Gastrocnemius medialis (tissue), 4 donors: ENCODE results near the gene ARHGEF7.

Experiments used
- POLR2A ChIP-seq, 2 donors: fragments of 450-650 bp; IDR thresholded peaks; one replicate each; pipeline ENCODE4 v1.6.1; 2017; ENCODE audit warnings: antibody characterized with exemption in 2 of 2, mild to moderate bottlenecking in 2 of 2, moderate library complexity in 2 of 2
- TF ChIP-seq, protein P1 (sequence below), 5 experiments: fragments of 450-650 bp in 3 of 5; fragments of 200-600 bp in 2 of 5; sonication (generic) in 2 of 5; IDR thresholded peaks in 4 of 5; conservative IDR thresholded peaks in 1 of 5; 1 replicate in 4 of 5; 2 replicates in 1 of 5; pipeline ENCODE4 v1.5.1; 2016 to 2019; ENCODE audit warnings: antibody characterized with exemption in 5 of 5, mild to moderate bottlenecking in 3 of 5, moderate library complexity in 3 of 5

- TF ChIP-seq, protein P1, sequence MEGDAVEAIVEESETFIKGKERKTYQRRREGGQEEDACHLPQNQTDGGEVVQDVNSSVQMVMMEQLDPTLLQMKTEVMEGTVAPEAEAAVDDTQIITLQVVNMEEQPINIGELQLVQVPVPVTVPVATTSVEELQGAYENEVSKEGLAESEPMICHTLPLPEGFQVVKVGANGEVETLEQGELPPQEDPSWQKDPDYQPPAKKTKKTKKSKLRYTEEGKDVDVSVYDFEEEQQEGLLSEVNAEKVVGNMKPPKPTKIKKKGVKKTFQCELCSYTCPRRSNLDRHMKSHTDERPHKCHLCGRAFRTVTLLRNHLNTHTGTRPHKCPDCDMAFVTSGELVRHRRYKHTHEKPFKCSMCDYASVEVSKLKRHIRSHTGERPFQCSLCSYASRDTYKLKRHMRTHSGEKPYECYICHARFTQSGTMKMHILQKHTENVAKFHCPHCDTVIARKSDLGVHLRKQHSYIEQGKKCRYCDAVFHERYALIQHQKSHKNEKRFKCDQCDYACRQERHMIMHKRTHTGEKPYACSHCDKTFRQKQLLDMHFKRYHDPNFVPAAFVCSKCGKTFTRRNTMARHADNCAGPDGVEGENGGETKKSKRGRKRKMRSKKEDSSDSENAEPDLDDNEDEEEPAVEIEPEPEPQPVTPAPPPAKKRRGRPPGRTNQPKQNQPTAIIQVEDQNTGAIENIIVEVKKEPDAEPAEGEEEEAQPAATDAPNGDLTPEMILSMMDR (IDR thresholded peaks at IDR 0.05 in 4 of 5, conservative IDR thresholded peaks at IDR 0.05 in 1 of 5) = no peak
- TF ChIP-seq POLR2A (IDR thresholded peaks at IDR 0.05) = peak in 1 of 2 donors; percentile 43
Observed at GRCh38 chr13:111177081-111177711, 62.1 kb downstream of the ARHGEF7 start.
